Calu3 (cell line): Measurements from ENCODE around the gene SLC44A4. TPM values are rescaled to one million over a fixed set of nuclear protein-coding genes. Genes with fewer than 3 reads are reported as not detected.
A peak's percentile ranks its signal among the peaks of the same experiment; 100 is the strongest.
"Not testable (repeated sequence)": the region's sequence is repeated elsewhere in the genome, so short reads cannot be mapped to it uniquely, and the experiment has no call there.

ENCODE experiments used
- BruUV-seq: library from RNA; stranded (reverse); fragments of 400-500 nt; replicated peaks from 2 replicates; lab custom pipeline; 2021; lab: Mats Ljungman, UMichigan
- CTCF ChIA-PET: fragments of 300-600 bp; sonication (Branson Sonifier 250); formaldehyde crosslinking; loops from one replicate; lab custom pipeline; 2022; ENCODE audit warnings: antibody characterized with exemption; lab: Charles Lee
- DNase-seq: peaks from one replicate; pipeline ENCODE4 v3.0.0; 2022
- H3K27ac Mint-ChIP-seq: one replicate; pipeline ENCODE4 v1.8.0; 2022; ENCODE audit warnings: mixed read lengths; ENCODE audit not compliant: unreplicated experiment
- H3K27me3 Mint-ChIP-seq: one replicate; pipeline ENCODE4 v1.8.0; 2022; ENCODE audit warnings: mixed read lengths; ENCODE audit not compliant: unreplicated experiment
- H3K36me3 Mint-ChIP-seq: one replicate; pipeline ENCODE4 v1.8.0; 2022; ENCODE audit warnings: mild to moderate bottlenecking, moderate library complexity, mixed read lengths; ENCODE audit not compliant: insufficient read depth, unreplicated experiment
- H3K4me1 Mint-ChIP-seq: one replicate; pipeline ENCODE4 v1.8.0; 2022; ENCODE audit warnings: mild to moderate bottlenecking, low read depth, mixed read lengths; ENCODE audit not compliant: unreplicated experiment
- H3K4me3 Mint-ChIP-seq: one replicate; pipeline ENCODE4 v1.8.0; 2022; ENCODE audit warnings: mild to moderate bottlenecking, low read depth, moderate library complexity, mixed read lengths; ENCODE audit not compliant: unreplicated experiment
- H3K9me3 Mint-ChIP-seq: one replicate; pipeline ENCODE4 v1.8.0; 2022; ENCODE audit warnings: low read depth, mixed read lengths; ENCODE audit not compliant: unreplicated experiment
- intact Hi-C: fragments of 100-400 bp; cut with micrococcal nuclease; formaldehyde crosslinking; loops from one replicate; pipeline ENCODE4 v1.10.0; 2022; ENCODE audit not compliant: unreplicated experiment
- total RNA-seq: library from RNA; stranded (reverse); gene quantifications from 2 replicates; pipeline ENCODE4 v1.2.3, GENCODE V29; 2022
- TF ChIP-seq, protein P1 (sequence below): fragments of 200-600 bp; IDR thresholded peaks from one replicate; pipeline ENCODE4 v1.8.0; 2022; ENCODE audit warnings: antibody characterized with exemption; ENCODE audit not compliant: unreplicated experiment

The SLC44A4 gene
- total RNA-seq, 1 experiment from 2014 or later, result 185 TPM

GRCh38 chr6:31915756-31916155 lies 37.0 kb upstream of the SLC44A4 start:
- no TSS peak for BruUV-seq
- intact Hi-C loops, result no loop called here
- H3K4me1 Mint-ChIP-seq, result peaks cover 32% of the 10 kb centered on the region
- TF ChIP-seq, protein P1, sequence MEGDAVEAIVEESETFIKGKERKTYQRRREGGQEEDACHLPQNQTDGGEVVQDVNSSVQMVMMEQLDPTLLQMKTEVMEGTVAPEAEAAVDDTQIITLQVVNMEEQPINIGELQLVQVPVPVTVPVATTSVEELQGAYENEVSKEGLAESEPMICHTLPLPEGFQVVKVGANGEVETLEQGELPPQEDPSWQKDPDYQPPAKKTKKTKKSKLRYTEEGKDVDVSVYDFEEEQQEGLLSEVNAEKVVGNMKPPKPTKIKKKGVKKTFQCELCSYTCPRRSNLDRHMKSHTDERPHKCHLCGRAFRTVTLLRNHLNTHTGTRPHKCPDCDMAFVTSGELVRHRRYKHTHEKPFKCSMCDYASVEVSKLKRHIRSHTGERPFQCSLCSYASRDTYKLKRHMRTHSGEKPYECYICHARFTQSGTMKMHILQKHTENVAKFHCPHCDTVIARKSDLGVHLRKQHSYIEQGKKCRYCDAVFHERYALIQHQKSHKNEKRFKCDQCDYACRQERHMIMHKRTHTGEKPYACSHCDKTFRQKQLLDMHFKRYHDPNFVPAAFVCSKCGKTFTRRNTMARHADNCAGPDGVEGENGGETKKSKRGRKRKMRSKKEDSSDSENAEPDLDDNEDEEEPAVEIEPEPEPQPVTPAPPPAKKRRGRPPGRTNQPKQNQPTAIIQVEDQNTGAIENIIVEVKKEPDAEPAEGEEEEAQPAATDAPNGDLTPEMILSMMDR, result no peak
- H3K9me3 Mint-ChIP-seq, result peaks cover 2% of the 10 kb centered on the region
- H3K27me3 Mint-ChIP-seq, result no peaks in the 10 kb centered on the region
- no peak for DNase-seq
- CTCF ChIA-PET, result no interaction called here
- H3K36me3 Mint-ChIP-seq, result no peaks in the 10 kb centered on the region
- H3K27ac Mint-ChIP-seq, result no peak overlapping the region
- no peak overlapping the region for H3K4me3 Mint-ChIP-seq

DNA sequence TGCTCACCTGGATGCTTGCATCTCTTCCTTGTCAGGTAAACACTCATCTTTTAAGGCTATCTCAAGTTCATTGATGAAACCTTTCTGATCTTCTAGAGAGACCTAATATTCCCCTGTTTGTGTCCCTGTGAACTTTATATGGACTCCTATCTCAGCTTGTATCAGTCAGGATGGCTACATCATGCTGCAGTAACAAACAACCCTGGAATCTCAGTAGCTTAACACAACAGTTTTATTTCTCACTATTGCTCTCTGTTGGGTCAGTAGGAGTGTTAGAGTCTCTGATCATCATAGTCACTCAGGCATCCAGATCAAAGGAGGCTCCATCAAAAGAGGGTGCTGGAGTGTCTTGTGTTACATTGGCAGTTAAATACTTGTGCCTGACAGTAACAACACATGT lies 36.6 kb upstream of the SLC44A4 start:
- BruUV-seq, result no TSS peak
- CTCF ChIA-PET, result interaction anchor here (0.5 kb wide), 1 partner anchor 33 kb away, joined by 3 read pairs; no protein-coding TSS in a partner anchor
- Mint-ChIP-seq H3K27me3 (no peaks in the 10 kb centered on the region), H3K4me3 (no peak overlapping the region), H3K9me3 (peaks cover 2% of the 10 kb centered on the region), H3K36me3 (no peaks in the 10 kb centered on the region), H3K27ac (no peak overlapping the region), H3K4me1 (peaks cover 28% of the 10 kb centered on the region)
- TF ChIP-seq, protein P1, result no peak
- no peak for DNase-seq
- intact Hi-C loops, result no loop called here

DNA sequence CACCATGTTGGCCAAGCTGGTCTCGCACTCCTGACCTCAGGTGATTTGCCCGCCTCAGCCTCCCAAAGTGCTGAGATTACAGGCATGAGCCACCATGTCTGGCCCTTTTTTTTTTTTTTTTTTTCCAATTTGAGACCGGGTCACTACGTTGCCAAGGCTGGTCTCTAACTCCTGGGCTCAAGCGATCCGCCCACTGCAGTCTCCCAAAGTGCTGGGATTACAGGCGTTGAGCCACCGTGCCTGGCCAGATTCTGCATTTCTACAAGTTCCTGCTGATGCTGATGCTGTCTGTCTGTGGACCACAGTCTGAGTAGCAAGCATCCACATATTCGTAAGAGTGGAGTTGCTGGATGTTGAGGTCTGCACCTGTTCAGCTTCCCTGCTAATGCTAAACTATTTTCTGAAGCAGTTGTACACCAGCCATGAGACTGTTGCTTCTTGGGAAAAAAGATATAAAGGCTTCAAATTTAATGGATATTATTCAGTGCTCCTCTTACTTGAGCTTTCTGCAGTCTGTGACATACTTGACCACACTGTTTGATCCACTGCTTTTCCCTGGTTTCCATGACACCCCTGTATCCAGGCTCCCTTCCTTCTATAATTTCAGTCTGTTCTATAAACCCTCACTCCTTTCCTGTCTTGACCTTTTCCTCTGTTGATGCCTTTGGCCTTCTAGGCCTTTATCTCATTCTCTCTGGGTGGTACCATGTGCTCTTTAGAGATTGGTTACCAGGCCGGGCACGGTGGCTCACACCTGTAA lies 33.2 kb upstream of the SLC44A4 start:
- no TSS peak for BruUV-seq
- peak overlapping the region; percentile 7 for H3K27ac Mint-ChIP-seq
- H3K9me3 Mint-ChIP-seq, result peaks cover 2% of the 10 kb centered on the region
- no peak for DNase-seq
- peaks cover 35% of the 10 kb centered on the region for H3K4me1 Mint-ChIP-seq
- intact Hi-C loops, result no loop called here
- peaks cover 4% of the 10 kb centered on the region for H3K36me3 Mint-ChIP-seq
- no peaks in the 10 kb centered on the region for H3K27me3 Mint-ChIP-seq
- no peak overlapping the region for H3K4me3 Mint-ChIP-seq
- TF ChIP-seq, protein P1, result no peak
- CTCF ChIA-PET, result interaction anchor here (1.8 kb wide), 1 partner anchor 33 kb away, joined by 6 read pairs; the partner anchor contains the start of gene CFB

GRCh38 chr6:31909298-31909697 lies 30.5 kb upstream of the SLC44A4 start:
- Mint-ChIP-seq H3K4me1 (peaks cover 33% of the 10 kb centered on the region), H3K36me3 (peaks cover 11% of the 10 kb centered on the region)
- CTCF ChIA-PET, result interaction anchor here (1.1 to 2.3 kb wide), 4 partner anchors 12 to 50 kb away, joined by 3 to 9 read pairs (median 5); partner anchors contain the start of genes CFB, EHMT2, NELFE and SKIC2
- H3K27me3 Mint-ChIP-seq, H3K9me3 Mint-ChIP-seq, H3K4me3 Mint-ChIP-seq, DNase-seq, intact Hi-C loops, H3K27ac Mint-ChIP-seq, BruUV-seq: not testable (repeated sequence)
